Measurements from ENCODE around the gene PKNOX1. TPM values are rescaled to one million over a fixed set of nuclear protein-coding genes. Genes with fewer than 3 reads are reported as not detected.

Gene PKNOX1
- total RNA-seq, 1 experiment from 2014 or later = 12.7 TPM

DNA sequence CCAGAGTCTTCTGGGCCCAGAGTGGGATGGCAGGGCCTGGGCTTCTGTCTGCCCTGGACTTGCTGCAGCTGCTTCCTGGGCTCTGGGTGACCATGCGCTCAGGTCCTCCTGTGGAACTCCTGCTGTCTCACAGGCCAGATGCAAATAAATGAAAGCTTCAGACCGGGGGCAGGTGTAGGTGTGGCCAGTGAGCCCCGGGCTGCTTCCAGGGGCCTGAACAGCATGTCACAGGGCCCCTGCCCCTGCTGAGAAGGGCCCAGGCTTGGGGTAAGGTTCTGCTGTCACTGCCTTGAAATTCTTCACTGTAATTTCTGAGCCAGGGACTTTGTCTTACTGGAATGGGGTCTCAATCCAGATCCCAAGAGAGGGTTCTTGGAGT lies 2.5 kb upstream of the PKNOX1 start:
- Histone ChIP-seq H3K4me3 (replicated peaks in 1 of 2; ENCODE audit: low read depth in 1 of 2, low read length in 2 of 2) (no peak overlapping the region), H3K9me3 (ENCODE audit: control insufficient read depth in 1 of 2, insufficient read depth in 1 of 2, low read depth in 1 of 2, low read length in 2 of 2) (no peaks in the 10 kb centered on the region), H3K27me3 (ENCODE audit: insufficient read depth, low read length) (no peaks in the 10 kb centered on the region), H3K27ac (ENCODE audit: low read depth, low read length) (no peak overlapping the region), H3K36me3 (ENCODE audit: control insufficient read depth in 1 of 2, insufficient read depth in 2 of 2, low read length in 2 of 2) (no peaks in the 10 kb centered on the region), H2AFZ (ENCODE audit: low read depth, low read length, poor library complexity, severe bottlenecking) (no peak overlapping the region), H4K20me1 (ENCODE audit: insufficient read depth) (no peaks in the 10 kb centered on the region), H3K4me1 (ENCODE audit: control insufficient read depth in 1 of 2, insufficient read depth in 2 of 2, low read length in 2 of 2) (peaks cover 10 to 22% of the 10 kb centered on the region in 2 experiments; a peak in 3 of 4 replicates), H3K9me2 (ENCODE audit: insufficient read depth) (no peaks in the 10 kb centered on the region), H3K4me2 (ENCODE audit: low read length) (no peak overlapping the region), H3K9ac (ENCODE audit: low read length) (no peak overlapping the region), H3K79me2 (ENCODE audit: insufficient read depth, low read length) (peaks cover 17% of the 10 kb centered on the region)
- ChIA-PET RAD21 (ENCODE audit: low non-redundant PET in 1 of 2, low total read pairs in 2 of 2, uncharacterized antibody in 2 of 2, unreplicated experiment in 2 of 2) (no interaction called here), CTCF (no interaction called here), POLR2A (no interaction called here)
- DNase-seq (ENCODE audit: low read depth, low spot score) = no peak
- TF ChIP-seq, protein P1, sequence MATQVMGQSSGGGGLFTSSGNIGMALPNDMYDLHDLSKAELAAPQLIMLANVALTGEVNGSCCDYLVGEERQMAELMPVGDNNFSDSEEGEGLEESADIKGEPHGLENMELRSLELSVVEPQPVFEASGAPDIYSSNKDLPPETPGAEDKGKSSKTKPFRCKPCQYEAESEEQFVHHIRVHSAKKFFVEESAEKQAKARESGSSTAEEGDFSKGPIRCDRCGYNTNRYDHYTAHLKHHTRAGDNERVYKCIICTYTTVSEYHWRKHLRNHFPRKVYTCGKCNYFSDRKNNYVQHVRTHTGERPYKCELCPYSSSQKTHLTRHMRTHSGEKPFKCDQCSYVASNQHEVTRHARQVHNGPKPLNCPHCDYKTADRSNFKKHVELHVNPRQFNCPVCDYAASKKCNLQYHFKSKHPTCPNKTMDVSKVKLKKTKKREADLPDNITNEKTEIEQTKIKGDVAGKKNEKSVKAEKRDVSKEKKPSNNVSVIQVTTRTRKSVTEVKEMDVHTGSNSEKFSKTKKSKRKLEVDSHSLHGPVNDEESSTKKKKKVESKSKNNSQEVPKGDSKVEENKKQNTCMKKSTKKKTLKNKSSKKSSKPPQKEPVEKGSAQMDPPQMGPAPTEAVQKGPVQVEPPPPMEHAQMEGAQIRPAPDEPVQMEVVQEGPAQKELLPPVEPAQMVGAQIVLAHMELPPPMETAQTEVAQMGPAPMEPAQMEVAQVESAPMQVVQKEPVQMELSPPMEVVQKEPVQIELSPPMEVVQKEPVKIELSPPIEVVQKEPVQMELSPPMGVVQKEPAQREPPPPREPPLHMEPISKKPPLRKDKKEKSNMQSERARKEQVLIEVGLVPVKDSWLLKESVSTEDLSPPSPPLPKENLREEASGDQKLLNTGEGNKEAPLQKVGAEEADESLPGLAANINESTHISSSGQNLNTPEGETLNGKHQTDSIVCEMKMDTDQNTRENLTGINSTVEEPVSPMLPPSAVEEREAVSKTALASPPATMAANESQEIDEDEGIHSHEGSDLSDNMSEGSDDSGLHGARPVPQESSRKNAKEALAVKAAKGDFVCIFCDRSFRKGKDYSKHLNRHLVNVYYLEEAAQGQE (IDR thresholded peaks at IDR 0.05; ENCODE audit: low read depth) = no peak
- TF ChIP-seq CTCF (IDR thresholded peaks at IDR 0.05 in 2 of 3, conservative IDR thresholded peaks at IDR 0.05 in 1 of 3; ENCODE audit: borderline replicate concordance in 1 of 3, insufficient read depth in 1 of 3, low read depth in 2 of 3, low read length in 2 of 3) (no peak), SP1 (IDR thresholded peaks at IDR 0.05; ENCODE audit: low read depth) (no peak), ZFX (IDR thresholded peaks at IDR 0.05) (no peak)
- TF ChIP-seq, protein P2, sequence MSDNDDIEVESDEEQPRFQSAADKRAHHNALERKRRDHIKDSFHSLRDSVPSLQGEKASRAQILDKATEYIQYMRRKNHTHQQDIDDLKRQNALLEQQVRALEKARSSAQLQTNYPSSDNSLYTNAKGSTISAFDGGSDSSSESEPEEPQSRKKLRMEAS (IDR thresholded peaks at IDR 0.05) = no peak
- intact Hi-C loops (cut with micrococcal nuclease) = no loop called here
- no peak for ATAC-seq
- BruUV-seq (replicated peaks) = no TSS peak

Data from HCT116 (cell line).